Measurements from ENCODE around the gene GFOD1. TPM values are rescaled to one million over a fixed set of nuclear protein-coding genes. Genes with fewer than 3 reads are reported as not detected.
"Not testable (repeated sequence)": the region's sequence is repeated elsewhere in the genome, so short reads cannot be mapped to it uniquely, and the experiment has no call there.

Gene GFOD1
- total and polyA plus RNA-seq, 4 donors, result 2.6 to 16.8 (median 5.0) TPM

DNA sequence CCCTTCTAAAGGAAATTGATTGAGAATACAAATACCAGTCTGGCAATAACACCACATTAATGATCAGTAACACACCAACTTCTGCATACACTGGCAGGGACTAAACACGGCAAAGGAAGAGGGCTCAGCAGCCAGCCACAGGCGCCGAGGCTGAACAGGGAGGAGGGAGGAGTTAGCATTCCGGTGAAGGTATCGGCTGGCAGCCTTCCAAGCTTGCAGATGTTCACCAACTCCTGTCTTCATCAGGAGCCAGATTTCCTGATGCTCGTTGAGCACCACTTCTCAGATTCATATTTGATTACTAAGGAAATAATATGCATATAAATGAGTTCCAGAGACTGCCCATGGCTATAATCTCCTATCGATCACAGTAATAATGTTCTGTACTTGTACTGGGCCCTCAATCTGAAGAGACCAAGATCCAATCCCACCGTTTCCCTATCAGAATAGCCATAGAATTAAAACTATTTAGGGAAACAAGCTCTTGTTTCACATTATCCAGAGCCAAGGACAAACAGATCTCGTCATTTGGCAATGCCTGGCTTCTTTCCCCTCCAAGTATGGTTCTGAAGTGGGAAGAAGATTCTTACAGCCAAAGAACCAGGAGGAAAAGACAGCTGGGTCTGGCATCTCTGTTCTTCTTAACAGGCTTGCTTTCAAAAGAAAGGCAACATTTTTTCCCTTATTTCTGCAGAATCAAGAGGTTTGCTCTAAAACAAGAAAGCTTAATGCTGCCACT is 42.2 kb downstream of the GFOD1 start:
- no peaks in the 10 kb centered on the region for H3K27me3 ChIP-seq (ENCODE audit: control insufficient read depth in 4 of 4, insufficient read depth in 4 of 4, low read length in 3 of 4)
- no peak overlapping the region for H3K9ac ChIP-seq (ENCODE audit: low read depth in 1 of 2, low read length in 2 of 2)
- peaks cover 0 to under 1% (median 0%) of the 10 kb centered on the region in 4 donors for H3K36me3 ChIP-seq (ENCODE audit: control insufficient read depth in 4 of 4, insufficient read depth in 3 of 4, low read depth in 1 of 4, low read length in 3 of 4)
- TF ChIP-seq JUND (IDR thresholded peaks at IDR 0.05) (no peak), RAD21 (IDR thresholded peaks at IDR 0.05) (peak in 1 of 2 donors; percentile 0), HNF4A (conservative IDR thresholded peaks at IDR 0.05) (no peak)
- TF ChIP-seq, protein P1, sequence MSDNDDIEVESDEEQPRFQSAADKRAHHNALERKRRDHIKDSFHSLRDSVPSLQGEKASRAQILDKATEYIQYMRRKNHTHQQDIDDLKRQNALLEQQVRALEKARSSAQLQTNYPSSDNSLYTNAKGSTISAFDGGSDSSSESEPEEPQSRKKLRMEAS (IDR thresholded peaks at IDR 0.05), result no peak
- H3K4me1 ChIP-seq (ENCODE audit: control insufficient read depth in 4 of 4, insufficient read depth in 4 of 4, low read length in 3 of 4), result peaks cover 0 to 20% (median 3%) of the 10 kb centered on the region in 4 donors
- 24% methylated on average over 9 of the region's 9 CpGs for WGBS
- no peak overlapping the region for H3K27ac ChIP-seq (ENCODE audit: low read depth in 1 of 2, low read length in 2 of 2)
- no peaks in the 10 kb centered on the region for H3K9me3 ChIP-seq (ENCODE audit: control insufficient read depth in 4 of 4, low read length in 3 of 4)
- no peak overlapping the region for H3K4me3 ChIP-seq (ENCODE audit: low read depth in 1 of 3, low read length in 3 of 3)
- DNase-seq (ENCODE audit: low spot score), result peak; percentile 65

- TF ChIP-seq CTCF (IDR thresholded peaks at IDR 0.05; ENCODE audit: low read depth, low read length, missing input control), result no peak
- no peak for TF ChIP-seq HNF4G (IDR thresholded peaks at IDR 0.05)
- no peak for TF ChIP-seq TAF1 (conservative IDR thresholded peaks at IDR 0.05)
- TF ChIP-seq FOXA2 (IDR thresholded peaks at IDR 0.05), result no peak
- no peak for TF ChIP-seq NR2F2 (IDR thresholded peaks at IDR 0.05)
- TF ChIP-seq, protein P1 (IDR thresholded peaks at IDR 0.05), result no peak
- no peak for TF ChIP-seq SP1 (IDR thresholded peaks at IDR 0.05)
- TF ChIP-seq RXRA (IDR thresholded peaks at IDR 0.05), result no peak
- Histone ChIP-seq H3K4me3 (ENCODE audit: low read depth in 1 of 3, low read length in 3 of 3) (no peak overlapping the region), H3K4me1 (ENCODE audit: control insufficient read depth in 4 of 4, insufficient read depth in 4 of 4, low read length in 3 of 4) (peaks cover 0 to 20% (median 3%) of the 10 kb centered on the region in 4 donors)
Observed at GRCh38 chr6:13444604-13445003, 42.8 kb downstream of the GFOD1 start.

DNA sequence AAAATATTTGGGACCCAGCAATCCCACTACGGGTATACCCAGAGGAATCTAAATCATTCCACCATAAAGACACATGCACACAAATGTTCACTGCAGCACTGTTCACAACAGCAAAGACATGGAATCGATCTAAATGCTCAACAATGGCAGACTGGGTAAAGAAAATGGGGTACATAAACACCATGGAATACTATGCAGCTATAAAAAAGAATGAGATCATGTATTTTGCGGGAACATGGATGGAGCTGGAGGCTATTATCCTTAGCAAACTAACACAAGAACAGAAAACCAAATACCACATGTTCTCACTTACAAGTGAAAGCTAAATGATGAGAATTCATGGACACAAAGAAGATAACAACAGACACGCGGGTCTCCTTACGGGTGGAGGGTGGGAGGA is 43.4 kb downstream of the GFOD1 start:
- not testable (repeated sequence) for H3K27me3 ChIP-seq (ENCODE audit: control insufficient read depth in 4 of 4, insufficient read depth in 4 of 4, low read length in 3 of 4); H3K27ac ChIP-seq (ENCODE audit: low read depth in 1 of 2, low read length in 2 of 2); DNase-seq (ENCODE audit: low spot score); H3K4me3 ChIP-seq (ENCODE audit: low read depth in 1 of 3, low read length in 3 of 3); H3K9me3 ChIP-seq (ENCODE audit: control insufficient read depth in 4 of 4, low read length in 3 of 4); H3K36me3 ChIP-seq (ENCODE audit: control insufficient read depth in 4 of 4, insufficient read depth in 3 of 4, low read depth in 1 of 4, low read length in 3 of 4); H3K9ac ChIP-seq (ENCODE audit: low read depth in 1 of 2, low read length in 2 of 2)
- 95% methylated on average over 6 of the region's 6 CpGs for WGBS
- peaks cover 0 to 20% (median 3%) of the 10 kb centered on the region in 4 donors for H3K4me1 ChIP-seq (ENCODE audit: control insufficient read depth in 4 of 4, insufficient read depth in 4 of 4, low read length in 3 of 4)

More at GRCh38 chr6:13444604-13445003, 42.8 kb downstream of the GFOD1 start:
- H3K9ac ChIP-seq (ENCODE audit: low read depth in 1 of 2, low read length in 2 of 2), result no peak overlapping the region
- H3K27me3 ChIP-seq (ENCODE audit: control insufficient read depth in 4 of 4, insufficient read depth in 4 of 4, low read length in 3 of 4), result no peaks in the 10 kb centered on the region
- H3K9me3 ChIP-seq (ENCODE audit: control insufficient read depth in 4 of 4, low read length in 3 of 4), result no peaks in the 10 kb centered on the region
- H3K36me3 ChIP-seq (ENCODE audit: control insufficient read depth in 4 of 4, insufficient read depth in 3 of 4, low read depth in 1 of 4, low read length in 3 of 4), result no peaks in the 10 kb centered on the region
- DNase-seq (ENCODE audit: low spot score), result no peak
- WGBS, result 85% methylated on average over 3 of the region's 3 CpGs
- H3K27ac ChIP-seq (ENCODE audit: low read depth in 1 of 2, low read length in 2 of 2), result no peak overlapping the region

DNA sequence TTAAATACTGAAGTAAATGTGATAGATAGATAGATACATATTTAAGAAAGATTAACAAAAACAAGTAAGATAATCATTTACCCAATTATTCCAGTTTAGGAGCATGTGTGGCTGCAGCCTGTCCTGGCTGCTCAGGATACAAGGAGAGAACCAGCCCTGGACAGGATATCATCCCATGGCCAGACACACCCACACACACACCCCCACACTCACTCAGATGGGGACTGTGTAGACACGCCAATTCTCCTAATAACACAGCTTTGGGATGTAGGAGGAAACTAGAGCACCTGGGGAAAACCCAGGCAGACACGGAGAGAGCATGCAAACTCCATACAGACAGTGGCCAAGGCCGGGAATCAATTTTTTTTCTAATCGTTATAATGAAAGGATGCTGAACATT is 45.6 kb downstream of the GFOD1 start:
- WGBS, result 87% methylated on average over 4 of the region's 4 CpGs
- no peak overlapping the region for H3K9ac ChIP-seq (ENCODE audit: low read depth in 1 of 2, low read length in 2 of 2)
- no peaks in the 10 kb centered on the region for H3K36me3 ChIP-seq (ENCODE audit: control insufficient read depth in 4 of 4, insufficient read depth in 3 of 4, low read depth in 1 of 4, low read length in 3 of 4)
- no peak overlapping the region for H3K27ac ChIP-seq (ENCODE audit: low read depth in 1 of 2, low read length in 2 of 2)
- no peaks in the 10 kb centered on the region for H3K27me3 ChIP-seq (ENCODE audit: control insufficient read depth in 4 of 4, insufficient read depth in 4 of 4, low read length in 3 of 4)
- DNase-seq (ENCODE audit: low spot score), result no peak
- no peak overlapping the region for H3K4me3 ChIP-seq (ENCODE audit: low read depth in 1 of 3, low read length in 3 of 3)
- no peaks in the 10 kb centered on the region for H3K9me3 ChIP-seq (ENCODE audit: control insufficient read depth in 4 of 4, low read length in 3 of 4)
- peaks cover 0 to 16% (median 3%) of the 10 kb centered on the region in 4 donors for H3K4me1 ChIP-seq (ENCODE audit: control insufficient read depth in 4 of 4, insufficient read depth in 4 of 4, low read length in 3 of 4)
- TF ChIP-seq HNF4A (conservative IDR thresholded peaks at IDR 0.05) (no peak), EGR1 (IDR thresholded peaks at IDR 0.05; ENCODE audit: low read depth in 2 of 2) (no peak), NR2F2 (IDR thresholded peaks at IDR 0.05) (no peak), YY1 (IDR thresholded peaks at IDR 0.05) (no peak), FOXA1 (IDR thresholded peaks at IDR 0.05) (no peak), SP1 (IDR thresholded peaks at IDR 0.05) (no peak), HNF4G (IDR thresholded peaks at IDR 0.05) (no peak), GABPA (IDR thresholded peaks at IDR 0.05 in 1 of 2, conservative IDR thresholded peaks at IDR 0.05 in 1 of 2) (no peak), FOXA2 (IDR thresholded peaks at IDR 0.05) (no peak), ATF3 (IDR thresholded peaks at IDR 0.05) (no peak), CTCF (IDR thresholded peaks at IDR 0.05; ENCODE audit: low read depth, low read length, missing input control) (no peak)
